Activated CD8-positive, alpha-beta memory T cell treated with anti-CD3 and anti-CD28 coated beads, Interleukin-2, amount 50 U/mL, for 24 hours (primary cell): ENCODE measurements around the gene RPN1.

Experiments
- DNase-seq: peaks from one replicate; pipeline ENCODE4 v3.0.0-alpha.2; 2020; ENCODE audit errors: extremely low read depth

The RPN1 gene

DNA sequence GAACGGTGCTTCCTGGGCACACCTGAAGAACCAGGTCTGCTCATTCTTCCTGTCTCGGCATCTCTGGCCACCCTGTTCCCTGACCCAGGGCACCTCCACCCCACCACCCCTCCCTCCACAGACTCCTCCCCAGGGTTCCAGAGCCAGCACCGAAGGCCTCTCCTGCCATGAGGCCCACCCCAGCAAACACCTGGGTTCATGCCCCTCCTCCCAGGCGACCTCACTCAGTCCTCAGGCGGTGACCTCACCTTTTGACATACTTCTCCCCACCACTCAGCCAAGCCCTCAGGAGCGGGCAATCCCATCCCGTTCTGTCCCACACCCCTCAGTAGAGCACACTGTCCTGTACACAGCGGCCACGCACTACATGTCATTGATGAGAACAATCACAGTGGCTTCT lies 72.3 kb downstream of the RPN1 start:
- no peak for DNase-seq

DNA sequence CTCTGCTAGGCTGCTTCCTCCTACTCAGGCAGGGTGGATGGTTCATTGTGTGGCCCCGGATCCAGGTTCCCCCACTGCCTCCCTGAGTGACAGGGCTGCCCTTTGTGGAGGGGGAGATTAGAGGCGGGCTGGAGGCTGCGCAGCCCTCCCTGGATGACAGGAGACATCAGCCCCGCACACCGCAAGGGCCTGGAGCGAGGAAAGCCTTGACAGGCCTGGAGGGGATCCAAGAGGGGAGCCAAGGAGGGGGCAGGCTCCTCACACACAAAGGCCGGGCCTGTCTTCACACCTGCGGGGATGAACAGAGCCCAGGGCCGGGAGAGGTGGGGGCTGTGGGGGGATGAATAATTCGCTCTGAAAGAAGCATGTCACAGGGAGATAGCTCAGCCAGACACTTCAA lies 72.9 kb downstream of the RPN1 start:
- DNase-seq, result no peak

DNA sequence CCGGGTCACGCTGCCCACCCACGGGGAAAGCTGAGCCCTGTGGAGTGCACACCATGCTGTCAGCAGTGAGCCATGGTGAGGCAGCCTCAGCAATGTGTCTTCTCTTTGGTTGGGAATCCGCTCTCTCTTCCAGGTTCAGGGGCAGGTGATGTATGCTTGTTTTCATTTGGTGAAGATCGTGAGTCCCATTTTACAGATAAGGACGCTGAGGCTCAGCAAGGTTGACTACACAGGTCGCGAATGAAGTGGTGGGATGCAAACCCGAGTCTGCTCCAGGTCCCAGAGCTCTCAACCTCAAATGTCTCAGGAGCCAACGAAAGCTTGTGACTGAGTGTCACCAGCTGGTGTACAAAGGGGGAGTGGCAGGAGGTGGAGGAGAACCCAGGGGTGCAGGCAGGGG lies 74.3 kb downstream of the RPN1 start:
- no peak for DNase-seq

DNA sequence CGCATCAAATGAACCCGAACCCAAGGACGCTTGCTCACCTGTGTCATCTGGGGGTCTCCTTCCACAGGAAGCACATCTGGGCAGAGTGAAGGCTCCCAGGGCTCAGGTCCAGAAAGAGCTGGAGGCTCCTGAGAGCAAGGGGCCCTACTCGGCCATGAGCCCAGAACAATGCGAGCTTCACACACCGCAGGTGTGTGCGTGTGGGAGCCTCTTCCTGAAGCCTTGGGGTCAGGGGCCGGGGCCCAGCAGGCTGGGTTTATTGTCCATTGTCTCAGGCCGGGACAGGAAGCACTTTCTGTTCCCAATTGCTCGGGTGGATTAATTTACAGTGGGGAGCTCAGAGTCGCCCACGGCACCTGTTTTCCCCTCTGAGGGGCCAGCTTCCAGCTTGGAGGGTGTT lies 74.8 kb downstream of the RPN1 start:
- DNase-seq, result no peak

DNA sequence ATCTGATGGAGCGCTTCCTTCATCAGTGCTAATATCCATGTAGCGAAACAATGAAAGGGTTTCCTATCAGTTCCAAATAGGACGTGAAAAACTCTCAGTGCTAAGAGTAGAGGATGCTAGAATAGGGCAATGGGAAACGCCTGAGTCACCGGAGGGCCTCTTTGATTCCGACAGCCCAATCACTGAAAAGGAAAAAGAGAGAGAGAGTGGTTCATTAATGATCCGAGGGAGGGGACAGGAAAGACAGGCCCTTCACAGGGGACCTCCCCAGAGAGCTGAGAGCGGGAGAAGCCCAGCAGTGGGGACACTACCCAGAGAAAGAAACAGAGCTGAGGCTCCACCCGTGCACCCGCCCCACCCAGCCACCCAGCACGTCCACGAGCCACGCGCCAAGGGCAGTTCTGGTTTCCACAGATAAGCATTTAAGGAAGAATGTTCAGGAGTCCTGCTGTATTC lies 76.9 kb downstream of the RPN1 start:
- DNase-seq, result no peak

DNA sequence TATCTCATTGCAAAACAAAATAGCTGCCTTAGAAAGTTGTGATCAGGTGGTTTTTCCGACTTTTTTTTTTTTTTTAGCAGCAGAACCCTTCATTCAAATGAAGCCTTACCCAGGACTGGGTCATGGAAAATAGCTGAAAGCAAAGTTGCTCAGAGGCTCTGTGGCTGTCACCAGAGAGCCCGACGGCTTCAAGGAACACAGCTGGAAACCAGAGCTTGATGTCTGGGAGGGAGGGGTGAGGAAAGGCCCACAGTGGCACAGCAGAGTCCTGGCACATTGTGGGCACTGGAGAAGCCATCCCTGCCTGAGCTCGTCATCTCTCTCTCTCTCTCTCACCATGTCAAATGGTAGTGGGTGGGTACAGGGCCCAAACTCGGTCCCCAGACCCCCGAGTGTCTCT lies 77.5 kb downstream of the RPN1 start:
- no peak for DNase-seq

DNA sequence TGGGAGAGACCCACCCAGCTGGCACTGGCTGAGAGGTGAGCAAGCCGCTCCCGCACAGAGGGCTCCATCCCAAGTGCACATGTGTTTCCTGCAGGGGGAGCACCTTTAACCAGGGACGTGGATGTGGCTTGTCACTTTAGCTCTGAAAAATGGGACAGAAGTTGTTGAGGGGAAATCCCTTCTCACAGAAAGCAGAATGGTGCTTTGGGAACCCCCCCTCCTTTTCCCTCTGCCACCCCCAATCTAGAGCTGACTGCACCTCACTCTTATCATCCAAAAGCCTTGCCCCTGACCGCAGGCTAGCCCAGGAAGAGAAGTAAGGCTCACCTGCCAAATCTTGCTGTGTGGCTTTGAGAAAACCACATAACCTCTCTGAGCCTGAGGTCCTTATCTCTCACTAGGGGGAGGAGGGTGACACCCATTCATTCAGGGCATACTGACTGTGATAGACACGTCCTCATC lies 77.9 kb downstream of the RPN1 start:
- peak; percentile 15 for DNase-seq

DNA sequence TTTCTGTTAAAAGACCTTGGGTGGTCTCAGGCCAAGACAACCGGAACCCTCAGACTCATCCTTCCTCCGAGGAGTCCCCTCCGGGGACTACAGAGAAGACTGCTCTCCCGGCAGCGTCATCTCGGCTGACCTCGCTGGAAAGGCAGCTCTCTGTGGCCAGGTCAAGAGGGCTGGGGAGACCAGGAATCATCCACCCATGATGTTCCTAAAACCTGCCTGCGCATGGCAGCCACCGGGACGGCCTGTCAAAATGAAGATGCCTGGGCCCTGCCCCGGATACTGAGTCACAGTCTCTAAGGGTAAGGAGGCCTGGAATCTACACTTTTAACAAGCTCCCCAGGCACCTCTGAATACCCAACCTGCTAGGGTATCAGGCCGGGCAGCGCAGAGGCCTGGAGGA lies 78.6 kb downstream of the RPN1 start:
- no peak for DNase-seq
